CD4-positive, alpha-beta T cell treated with Interleukin-17A for 4 hours (primary cell): ENCODE measurements around the gene PRSS2.

Experiments used
- DNase-seq: peaks from one replicate; pipeline ENCODE4 v3.0.0-alpha.2; 2020; ENCODE audit warnings: mixed read lengths

PRSS2 gene

DNA sequence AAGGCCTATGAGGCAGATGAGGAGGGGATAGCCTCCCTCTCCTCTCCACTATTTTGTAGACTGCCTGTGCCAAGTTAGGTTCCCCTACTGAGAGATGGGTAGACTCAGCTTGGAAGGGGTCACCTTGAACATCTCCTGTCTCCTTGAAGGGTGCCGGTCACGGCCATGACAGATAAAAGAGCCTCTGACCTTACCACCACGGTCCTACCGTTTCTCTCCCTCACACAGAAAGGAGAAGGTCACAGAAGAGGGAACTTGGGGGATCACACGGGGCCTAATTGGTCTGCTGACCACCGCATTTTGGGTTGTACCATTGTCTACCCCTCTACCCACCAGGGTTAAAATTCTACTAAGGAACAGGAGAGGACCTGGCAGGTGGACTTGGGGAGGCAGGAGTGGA, 17.0 kb downstream of the PRSS2 start:
- peak; percentile 22 for DNase-seq

DNA sequence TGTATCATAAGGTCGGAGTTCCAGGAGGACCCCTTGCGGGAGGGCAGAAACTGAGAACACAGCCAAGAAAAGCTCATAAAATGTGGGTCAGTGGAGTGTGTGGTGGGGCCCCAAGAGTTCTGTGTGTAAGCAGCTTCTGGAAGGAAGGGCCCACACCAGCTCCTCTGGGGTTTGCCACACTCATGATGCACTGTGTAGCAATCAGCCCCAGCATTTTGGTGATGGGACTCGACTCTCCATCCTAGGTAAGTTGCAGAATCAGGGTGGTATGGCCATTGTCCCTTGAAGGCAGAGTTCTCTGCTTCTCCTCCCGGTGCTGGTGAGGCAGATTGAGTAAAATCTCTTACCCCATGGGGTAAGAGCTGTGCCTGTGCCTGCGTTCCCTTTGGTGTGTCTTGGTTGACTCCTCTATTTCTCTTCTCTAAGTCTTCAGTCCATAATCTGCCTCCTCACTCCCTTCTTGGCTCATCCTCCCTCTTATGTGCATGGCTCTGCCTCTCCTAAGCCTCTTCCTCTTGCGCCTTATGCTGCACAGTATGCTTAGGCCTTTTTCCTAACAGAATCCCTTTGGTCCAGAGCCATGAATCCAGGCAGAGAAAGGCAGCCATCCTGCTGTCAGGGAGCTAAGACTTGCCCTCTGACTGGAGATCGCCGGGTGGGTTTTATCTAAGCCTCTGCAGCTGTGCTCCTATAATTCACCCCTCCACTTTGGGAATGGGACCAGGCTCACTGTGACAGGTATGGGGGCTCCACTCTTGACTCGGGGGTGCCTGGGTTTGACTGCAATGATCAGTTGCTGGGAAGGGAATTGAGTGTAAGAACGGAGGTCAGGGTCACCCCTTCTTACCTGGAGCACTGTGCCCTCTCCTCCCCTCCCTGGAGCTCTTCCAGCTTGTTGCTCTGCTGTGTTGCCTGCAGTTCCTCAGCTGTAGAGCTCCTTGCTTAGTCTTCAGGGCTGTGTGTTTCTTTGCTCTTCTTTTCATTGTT, 17.8 kb downstream of the PRSS2 start:
- DNase-seq: peak; percentile 46

DNA sequence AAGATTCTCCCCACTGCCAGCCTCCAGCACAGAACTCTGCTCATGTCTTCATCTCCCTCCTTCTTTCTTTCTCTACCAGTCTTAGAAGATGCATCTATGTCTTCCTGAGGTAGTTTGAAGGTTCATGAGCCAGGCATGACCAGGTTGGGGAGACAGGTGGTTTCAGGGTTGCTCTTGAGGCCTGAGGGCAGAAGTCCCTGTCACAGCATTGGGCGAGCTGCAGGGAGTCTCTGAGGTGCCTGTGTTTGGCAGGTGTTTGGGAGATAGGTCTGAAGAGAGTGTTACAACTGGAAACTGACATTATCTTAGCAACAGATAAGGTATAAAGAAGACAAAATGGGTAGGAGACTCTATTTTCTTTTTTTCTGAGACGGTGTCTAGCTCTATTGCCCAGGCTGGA, 18.7 kb downstream of the PRSS2 start:
- DNase-seq: peak; percentile 58

DNA sequence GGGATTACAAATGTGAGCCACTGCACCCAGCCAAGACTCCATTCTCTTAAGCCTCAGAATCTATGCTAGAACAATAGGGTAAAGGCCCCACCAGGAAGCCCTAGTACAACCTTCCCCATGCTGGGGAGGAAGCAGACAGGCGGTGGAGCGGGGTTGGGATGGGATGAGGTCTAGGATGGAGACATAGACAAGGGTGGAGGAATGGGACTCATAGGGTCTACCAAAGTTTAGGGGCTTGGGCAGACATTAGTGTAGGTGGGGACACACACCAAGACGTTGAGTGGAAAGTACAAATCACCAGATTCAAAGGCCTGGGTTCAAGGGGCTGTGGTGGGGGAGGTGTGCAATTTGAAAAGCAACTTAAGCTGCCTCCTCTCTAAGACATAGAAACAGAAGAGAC, 19.3 kb downstream of the PRSS2 start:
- DNase-seq: peak; percentile 56

DNA sequence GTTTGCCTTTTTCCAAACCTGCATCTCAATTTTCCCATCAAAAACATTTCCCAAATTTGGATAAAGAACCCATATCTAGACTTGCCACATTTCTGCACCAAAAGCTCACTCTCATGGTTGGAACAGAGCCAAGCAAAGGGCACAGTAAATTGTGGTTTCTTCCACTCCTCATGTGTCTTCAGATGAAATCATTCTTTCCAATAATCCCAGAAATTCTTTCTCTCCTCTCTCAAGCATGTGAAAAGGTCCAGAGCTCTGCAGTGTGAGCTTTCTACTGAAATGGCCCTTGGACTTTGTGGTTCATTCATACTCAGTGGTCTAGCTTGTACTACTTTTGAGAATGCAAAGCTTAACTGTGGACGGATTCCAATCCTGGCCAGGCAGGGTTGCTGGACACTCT, 19.8 kb downstream of the PRSS2 start:
- peak; percentile 42 for DNase-seq

DNA sequence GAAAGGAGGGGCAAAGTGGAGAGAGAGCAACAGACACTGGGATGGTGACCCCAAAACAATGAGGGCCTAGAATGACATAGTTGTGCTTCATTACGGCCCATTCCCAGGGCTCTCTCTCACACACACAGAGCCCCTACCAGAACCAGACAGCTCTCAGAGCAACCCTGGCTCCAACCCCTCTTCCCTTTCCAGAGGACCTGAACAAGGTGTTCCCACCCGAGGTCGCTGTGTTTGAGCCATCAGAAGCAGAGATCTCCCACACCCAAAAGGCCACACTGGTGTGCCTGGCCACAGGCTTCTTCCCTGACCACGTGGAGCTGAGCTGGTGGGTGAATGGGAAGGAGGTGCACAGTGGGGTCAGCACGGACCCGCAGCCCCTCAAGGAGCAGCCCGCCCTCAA, 20.7 kb downstream of the PRSS2 start:
- peak; percentile 34 for DNase-seq

DNA sequence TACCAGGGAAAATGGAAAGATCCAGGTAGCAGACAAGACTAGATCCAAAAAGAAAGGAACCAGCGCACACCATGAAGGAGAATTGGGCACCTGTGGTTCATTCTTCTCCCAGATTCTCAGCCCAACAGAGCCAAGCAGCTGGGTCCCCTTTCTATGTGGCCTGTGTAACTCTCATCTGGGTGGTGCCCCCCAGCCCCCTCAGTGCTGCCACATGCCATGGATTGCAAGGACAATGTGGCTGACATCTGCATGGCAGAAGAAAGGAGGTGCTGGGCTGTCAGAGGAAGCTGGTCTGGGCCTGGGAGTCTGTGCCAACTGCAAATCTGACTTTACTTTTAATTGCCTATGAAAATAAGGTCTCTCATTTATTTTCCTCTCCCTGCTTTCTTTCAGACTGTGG, 21.4 kb downstream of the PRSS2 start:
- DNase-seq: peak; percentile 35

DNA sequence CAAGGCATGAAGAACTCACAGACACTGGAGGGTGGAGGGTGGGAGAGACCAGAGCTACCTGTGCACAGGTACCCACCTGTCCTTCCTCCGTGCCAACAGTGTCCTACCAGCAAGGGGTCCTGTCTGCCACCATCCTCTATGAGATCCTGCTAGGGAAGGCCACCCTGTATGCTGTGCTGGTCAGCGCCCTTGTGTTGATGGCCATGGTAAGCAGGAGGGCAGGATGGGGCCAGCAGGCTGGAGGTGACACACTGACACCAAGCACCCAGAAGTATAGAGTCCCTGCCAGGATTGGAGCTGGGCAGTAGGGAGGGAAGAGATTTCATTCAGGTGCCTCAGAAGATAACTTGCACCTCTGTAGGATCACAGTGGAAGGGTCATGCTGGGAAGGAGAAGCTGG, 21.8 kb downstream of the PRSS2 start:
- DNase-seq: peak; percentile 13

DNA sequence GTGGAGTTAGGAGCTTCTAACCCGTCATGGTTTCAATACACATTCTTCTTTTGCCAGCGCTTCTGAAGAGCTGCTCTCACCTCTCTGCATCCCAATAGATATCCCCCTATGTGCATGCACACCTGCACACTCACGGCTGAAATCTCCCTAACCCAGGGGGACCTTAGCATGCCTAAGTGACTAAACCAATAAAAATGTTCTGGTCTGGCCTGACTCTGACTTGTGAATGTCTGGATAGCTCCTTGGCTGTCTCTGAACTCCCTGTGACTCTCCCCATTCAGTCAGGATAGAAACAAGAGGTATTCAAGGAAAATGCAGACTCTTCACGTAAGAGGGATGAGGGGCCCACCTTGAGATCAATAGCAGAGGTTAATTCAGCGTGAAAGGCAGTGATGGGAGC, 22.4 kb downstream of the PRSS2 start:
- DNase-seq: peak; percentile 8

DNA sequence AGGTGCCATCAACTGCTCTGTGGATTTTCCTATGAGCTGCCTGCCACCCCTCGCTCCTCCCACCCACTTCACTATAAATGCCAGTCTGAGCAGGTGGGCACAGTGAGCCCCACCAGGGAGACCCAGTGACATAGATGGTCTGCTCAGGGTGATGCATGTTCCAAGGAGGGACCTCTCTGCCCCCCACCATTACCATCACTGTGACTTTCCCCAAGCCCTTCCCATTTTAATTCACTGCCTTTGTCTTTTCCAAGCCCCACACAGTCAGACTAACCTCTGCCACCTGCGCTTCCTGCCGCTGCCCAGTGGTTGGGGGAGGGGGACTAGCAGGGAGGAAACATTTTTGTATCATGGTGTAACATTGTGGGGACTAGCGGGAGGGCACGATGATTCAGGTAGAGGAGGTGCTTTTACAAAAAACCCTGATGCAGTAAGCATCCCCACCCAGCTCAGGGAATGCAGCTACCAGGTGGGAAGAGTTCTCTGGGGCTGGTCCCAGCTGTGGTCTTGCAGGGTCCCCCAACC, 24.6 kb downstream of the PRSS2 start:
- peak; percentile 85 for DNase-seq

DNA sequence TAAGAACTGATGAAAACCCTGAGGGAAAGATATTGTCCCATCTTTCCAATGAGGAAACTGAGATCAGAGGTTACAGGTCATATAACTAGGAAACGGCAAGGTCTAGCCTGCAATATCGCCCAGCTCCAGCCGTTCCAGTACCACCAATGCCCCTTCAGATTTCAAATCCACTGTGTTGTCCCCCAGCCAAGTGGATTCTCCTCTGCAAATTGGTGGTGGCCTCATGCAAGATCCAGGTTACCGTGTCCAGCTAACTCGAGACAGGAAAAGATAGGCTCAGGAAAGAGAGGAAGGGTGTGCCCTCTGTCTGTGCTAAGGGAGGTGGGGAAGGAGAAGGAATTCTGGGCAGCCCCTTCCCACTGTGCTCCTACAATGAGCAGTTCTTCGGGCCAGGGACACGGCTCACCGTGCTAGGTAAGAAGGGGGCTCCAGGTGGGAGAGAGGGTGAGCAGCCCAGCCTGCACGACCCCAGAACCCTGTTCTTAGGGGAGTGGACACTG, 25.3 kb downstream of the PRSS2 start:
- peak; percentile 45 for DNase-seq

DNA sequence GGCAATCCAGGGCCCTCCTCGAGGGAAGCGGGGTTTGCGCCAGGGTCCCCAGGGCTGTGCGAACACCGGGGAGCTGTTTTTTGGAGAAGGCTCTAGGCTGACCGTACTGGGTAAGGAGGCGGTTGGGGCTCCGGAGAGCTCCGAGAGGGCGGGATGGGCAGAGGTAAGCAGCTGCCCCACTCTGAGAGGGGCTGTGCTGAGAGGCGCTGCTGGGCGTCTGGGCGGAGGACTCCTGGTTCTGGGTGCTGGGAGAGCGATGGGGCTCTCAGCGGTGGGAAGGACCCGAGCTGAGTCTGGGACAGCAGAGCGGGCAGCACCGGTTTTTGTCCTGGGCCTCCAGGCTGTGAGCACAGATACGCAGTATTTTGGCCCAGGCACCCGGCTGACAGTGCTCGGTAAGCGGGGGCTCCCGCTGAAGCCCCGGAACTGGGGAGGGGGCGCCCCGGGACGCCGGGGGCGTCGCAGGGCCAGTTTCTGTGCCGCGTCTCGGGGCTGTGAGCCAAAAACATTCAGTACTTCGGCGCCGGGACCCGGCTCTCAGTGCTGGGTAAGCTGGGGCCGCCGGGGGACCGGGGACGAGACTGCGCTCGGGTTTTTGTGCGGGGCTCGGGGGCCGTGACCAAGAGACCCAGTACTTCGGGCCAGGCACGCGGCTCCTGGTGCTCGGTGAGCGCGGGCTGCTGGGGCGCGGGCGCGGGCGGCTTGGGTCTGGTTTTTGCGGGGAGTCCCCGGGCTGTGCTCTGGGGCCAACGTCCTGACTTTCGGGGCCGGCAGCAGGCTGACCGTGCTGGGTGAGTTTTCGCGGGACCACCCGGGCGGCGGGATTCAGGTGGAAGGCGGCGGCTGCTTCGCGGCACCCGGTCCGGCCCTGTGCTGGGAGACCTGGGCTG, 26.0 kb downstream of the PRSS2 start:
- peak; percentile 60 for DNase-seq

DNA sequence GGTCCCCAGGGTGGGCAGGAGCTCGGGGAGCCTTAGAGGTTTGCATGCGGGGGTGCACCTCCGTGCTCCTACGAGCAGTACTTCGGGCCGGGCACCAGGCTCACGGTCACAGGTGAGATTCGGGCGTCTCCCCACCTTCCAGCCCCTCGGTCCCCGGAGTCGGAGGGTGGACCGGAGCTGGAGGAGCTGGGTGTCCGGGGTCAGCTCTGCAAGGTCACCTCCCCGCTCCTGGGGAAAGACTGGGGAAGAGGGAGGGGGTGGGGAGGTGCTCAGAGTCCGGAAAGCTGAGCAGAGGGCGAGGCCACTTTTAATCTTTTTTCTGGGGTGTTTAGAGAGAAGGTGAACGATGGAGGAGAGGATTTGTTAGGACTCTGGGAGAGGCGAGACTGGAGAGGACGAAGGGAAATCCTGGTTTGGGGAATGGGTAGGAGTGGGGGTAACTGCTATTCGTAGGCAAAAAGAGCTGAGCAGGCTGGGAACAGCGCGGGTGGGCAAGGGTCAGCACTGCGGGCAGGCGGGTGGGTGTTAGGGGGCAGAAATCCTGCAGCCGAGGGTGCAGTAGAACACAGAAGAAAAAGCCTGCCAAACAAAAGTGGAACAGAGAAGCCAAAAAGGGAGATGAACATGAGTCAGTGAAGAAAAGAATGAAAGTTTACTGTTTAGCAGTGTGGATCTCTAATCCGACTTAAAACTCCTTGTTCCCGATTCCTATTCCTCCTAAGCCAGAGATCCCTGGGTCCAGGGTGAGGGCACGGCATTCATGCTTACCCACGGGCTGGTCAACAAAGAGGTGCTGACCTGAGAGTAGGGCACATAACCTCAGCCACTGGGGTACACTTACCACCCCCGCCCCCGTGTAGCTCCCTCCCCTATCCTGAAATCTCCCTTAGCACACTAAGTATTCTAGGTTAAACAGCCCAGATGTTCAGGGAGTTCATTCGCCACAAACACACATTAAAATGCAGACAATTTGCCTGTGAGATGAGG, 26.9 kb downstream of the PRSS2 start:
- peak; percentile 69 for DNase-seq

DNA sequence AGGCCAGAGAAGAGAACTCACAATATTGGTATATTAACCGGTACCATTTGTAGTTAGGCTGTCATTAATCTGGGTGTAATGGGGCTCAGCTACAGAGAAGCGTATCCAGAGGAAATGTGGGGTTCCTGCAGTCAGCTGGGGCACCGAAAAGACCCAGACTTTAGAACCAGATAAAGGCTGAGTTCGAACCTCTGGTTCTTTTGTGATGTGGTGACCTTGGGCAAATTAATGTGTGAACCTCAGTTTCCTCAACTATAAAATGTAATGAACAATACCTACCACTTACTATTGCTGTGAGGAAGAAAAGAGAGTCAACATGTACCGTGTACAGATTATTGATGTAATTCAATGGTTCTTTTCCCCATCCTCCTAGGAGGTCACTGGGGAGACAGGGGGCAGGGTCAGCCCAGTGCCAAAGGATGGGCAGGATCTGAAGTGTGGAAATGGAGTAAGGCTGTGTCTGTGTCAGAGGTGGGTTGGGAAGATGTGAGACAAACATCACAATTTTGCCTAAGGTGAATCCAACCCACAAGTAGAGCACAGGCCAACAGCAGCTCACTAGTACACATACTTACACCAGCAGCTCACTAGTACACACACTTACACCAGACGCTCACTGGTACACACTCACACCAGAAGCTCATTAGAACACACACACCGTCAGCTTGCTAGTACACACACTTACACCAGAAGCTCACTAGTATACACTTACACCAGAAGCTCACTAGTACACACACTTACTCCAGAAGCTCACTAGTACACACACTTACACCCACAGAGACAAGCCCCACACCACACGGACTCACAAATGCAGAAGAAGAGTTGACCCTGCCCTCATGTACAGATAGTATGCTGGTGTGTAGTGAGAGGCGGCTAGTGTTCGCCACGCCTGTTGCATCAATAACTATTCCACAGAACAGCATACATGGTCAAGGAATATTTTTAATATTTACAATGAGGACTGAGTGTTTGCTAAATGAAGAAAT, 28.0 kb downstream of the PRSS2 start:
- DNase-seq: peak; percentile 66

DNA sequence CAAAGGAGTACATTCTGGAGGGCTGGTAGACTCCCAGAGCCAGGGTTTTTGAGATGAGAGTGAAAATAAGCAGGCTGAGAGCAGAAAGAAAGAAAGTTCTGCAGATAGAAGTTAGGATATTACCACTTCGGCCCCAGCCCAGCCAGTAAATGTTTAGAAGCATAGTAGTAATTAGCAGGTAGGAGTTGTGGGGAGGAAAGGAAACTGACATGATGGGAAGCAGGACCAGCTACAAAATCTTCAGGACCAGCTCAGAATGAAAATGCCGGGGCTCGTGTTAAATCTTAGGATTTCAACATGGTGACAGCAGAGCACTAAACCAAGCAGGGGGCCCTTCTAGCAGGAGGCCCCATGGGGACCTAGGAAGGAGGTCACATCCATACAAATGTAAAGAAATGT, 28.7 kb downstream of the PRSS2 start:
- DNase-seq: peak; percentile 51

DNA sequence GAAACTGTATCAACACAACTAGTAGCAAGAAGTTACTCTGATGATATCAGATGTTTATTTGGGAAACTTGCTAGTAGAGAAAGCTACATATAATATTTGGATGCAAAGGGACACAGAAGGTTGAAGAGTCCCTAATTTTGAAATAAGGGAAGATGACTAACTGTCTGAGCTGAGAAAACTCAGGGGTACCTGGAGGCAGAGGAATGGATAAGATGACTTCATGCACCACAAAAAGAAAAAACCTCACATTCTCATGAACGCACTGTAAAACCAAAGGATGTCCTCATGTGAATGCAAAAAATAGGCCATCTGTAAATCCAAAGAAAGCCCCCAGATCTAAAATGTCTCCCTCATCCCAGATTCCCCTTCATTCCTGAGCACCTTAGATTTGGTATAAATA, 29.3 kb downstream of the PRSS2 start:
- peak; percentile 31 for DNase-seq

DNA sequence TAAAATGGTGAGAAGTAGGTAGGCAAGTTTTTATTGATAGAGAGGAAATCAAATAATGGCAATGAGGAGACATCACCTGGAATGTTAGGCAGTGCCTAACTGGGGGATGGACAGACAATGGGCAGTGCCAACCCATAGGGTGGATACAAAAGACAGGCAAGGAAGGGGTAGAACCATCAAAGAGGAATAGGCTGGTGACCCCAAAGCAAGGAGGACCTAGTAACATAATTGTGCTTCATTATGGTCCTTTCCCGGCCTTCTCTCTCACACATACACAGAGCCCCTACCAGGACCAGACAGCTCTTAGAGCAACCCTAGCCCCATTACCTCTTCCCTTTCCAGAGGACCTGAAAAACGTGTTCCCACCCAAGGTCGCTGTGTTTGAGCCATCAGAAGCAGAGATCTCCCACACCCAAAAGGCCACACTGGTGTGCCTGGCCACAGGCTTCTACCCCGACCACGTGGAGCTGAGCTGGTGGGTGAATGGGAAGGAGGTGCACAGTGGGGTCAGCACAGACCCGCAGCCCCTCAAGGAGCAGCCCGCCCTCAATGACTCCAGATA, 30.0 kb downstream of the PRSS2 start:
- peak; percentile 37 for DNase-seq

DNA sequence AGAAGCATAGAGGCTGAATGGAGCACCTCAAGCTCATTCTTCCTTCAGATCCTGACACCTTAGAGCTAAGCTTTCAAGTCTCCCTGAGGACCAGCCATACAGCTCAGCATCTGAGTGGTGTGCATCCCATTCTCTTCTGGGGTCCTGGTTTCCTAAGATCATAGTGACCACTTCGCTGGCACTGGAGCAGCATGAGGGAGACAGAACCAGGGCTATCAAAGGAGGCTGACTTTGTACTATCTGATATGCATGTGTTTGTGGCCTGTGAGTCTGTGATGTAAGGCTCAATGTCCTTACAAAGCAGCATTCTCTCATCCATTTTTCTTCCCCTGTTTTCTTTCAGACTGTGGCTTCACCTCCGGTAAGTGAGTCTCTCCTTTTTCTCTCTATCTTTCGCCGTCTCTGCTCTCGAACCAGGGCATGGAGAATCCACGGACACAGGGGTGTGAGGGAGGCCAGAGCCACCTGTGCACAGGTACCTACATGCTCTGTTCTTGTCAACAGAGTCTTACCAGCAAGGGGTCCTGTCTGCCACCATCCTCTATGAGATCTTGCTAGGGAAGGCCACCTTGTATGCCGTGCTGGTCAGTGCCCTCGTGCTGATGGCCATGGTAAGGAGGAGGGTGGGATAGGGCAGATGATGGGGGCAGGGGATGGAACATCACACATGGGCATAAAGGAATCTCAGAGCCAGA, 31.0 kb downstream of the PRSS2 start:
- peak; percentile 31 for DNase-seq

DNA sequence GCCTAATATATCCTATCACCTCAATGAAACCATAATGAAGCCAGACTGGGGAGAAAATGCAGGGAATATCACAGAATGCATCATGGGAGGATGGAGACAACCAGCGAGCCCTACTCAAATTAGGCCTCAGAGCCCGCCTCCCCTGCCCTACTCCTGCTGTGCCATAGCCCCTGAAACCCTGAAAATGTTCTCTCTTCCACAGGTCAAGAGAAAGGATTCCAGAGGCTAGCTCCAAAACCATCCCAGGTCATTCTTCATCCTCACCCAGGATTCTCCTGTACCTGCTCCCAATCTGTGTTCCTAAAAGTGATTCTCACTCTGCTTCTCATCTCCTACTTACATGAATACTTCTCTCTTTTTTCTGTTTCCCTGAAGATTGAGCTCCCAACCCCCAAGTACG, 31.5 kb downstream of the PRSS2 start:
- DNase-seq: peak; percentile 28

DNA sequence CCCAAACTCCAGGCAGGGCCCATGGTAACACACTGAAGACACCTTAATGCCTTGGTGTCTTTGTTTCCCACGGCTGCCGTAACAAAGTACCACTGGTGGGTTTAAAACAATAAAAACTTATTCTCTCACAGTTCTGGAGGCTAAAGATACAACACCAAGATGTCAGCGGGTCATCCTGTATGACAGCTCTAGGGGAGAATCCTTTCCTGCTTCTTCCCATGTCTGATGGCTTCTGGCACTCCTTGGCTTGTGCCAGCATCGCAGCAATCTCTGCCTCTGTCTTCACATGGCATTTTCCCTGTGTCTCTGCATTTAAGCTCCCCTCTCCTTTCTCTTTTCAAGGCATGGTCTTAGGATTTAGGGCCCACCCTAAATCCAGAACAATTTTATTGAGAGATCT, 33.1 kb downstream of the PRSS2 start:
- peak; percentile 23 for DNase-seq
